Measurements from ENCODE around the gene SEMA3A.

Gene SEMA3A

DNA sequence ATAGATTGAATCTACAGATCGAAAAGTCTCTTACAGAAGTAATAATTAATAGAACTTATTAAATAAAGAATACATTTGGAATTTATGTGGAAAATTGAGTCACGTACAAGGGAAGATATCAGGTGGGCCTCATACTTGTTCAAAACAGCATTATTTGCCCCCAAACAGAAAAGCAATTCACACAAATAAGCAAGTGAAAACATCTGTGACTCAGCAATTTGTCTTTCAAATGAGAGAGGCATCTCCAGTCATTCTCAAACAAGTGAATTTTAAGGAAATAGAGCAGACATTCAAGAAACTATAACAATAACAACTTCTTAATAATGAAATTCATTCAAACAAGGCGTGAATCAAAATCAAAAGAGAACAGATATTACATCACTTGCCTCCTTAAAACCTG, 50.1 kb downstream of the SEMA3A start:
- no peaks in the 10 kb centered on the region for H3K27me3 ChIP-seq (replicated peaks; ENCODE audit: control insufficient read depth, insufficient read depth, low read length, poor library complexity, severe bottlenecking)
- no peak overlapping the region for H3K27ac ChIP-seq (ENCODE audit: insufficient read depth, low read length, poor library complexity, severe bottlenecking)
- no peaks in the 10 kb centered on the region for H3K36me3 ChIP-seq (ENCODE audit: control insufficient read depth, insufficient read depth, low read length)
- H3K9me3 ChIP-seq (ENCODE audit: control insufficient read depth, low read length) = no peaks in the 10 kb centered on the region
- H3K4me1 ChIP-seq (ENCODE audit: control insufficient read depth, insufficient read depth, low read length, poor library complexity, severe bottlenecking) = no peaks in the 10 kb centered on the region
- DNase-seq = no peak
- no peak overlapping the region for H3K4me3 ChIP-seq (ENCODE audit: insufficient read depth, low read depth, low read length, poor library complexity, severe bottlenecking)

DNA sequence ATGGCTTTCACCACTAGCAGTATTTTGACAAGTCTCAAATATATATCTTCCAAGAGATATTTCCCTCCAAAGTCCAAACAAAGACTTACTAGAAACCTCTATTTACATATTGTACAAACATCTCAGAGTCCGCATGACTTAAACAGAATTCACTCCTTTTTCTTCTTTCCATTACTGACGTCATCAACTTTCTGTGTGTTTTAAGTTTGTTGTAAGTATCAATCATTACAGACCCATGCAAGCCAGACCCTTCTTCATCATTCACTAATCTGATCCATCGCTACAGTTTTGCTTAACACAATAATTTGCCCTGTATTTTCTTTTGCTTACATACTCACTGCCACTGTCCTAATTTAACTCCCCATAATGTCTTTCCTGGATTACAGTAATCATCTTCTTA, 51.9 kb downstream of the SEMA3A start:
- Histone ChIP-seq H3K9me3 (ENCODE audit: control insufficient read depth, low read length) (no peaks in the 10 kb centered on the region), H3K4me1 (ENCODE audit: control insufficient read depth, insufficient read depth, low read length, poor library complexity, severe bottlenecking) (no peaks in the 10 kb centered on the region), H3K27me3 (replicated peaks; ENCODE audit: control insufficient read depth, insufficient read depth, low read length, poor library complexity, severe bottlenecking) (no peaks in the 10 kb centered on the region), H3K4me3 (ENCODE audit: insufficient read depth, low read depth, low read length, poor library complexity, severe bottlenecking) (no peak overlapping the region), H3K36me3 (ENCODE audit: control insufficient read depth, insufficient read depth, low read length) (no peaks in the 10 kb centered on the region), H3K27ac (ENCODE audit: insufficient read depth, low read length, poor library complexity, severe bottlenecking) (no peak overlapping the region)
- no peak for DNase-seq

DNA sequence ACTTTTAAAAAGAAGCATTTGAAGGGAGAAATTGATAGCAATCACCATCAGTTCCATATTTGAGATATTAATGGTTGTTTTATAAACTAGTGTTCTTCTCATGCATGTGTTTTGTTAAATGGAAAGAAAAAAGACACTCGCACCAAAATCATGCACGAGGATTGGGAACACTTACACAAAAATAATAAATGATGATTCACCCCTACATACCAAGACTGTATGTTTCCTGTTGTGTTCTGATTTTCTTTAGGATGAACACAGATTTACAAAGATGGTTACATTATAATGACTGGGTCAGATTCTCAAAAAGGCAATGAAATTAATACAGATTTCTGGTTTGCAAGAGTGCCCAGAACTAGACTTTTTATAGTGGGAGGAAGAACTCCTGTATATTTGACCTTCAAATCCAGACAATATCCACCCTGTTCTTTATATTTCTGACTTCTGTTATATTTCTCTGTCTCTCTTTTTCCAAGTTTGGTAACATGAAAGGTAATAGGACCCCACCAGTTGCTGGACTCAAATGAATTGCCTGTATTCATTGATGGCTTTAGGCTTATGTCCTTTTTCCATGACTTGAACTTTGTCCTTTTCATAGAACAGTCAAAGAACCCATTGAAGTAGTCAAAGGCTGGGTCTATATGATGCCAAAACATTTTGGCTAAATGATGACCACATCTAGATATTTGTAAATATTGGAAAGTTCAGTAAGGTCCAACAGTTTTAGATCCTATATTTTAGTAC, 54.4 kb downstream of the SEMA3A start:
- no peak overlapping the region for H3K4me3 ChIP-seq (ENCODE audit: insufficient read depth, low read depth, low read length, poor library complexity, severe bottlenecking)
- no peak for DNase-seq
- H3K27me3 ChIP-seq (replicated peaks; ENCODE audit: control insufficient read depth, insufficient read depth, low read length, poor library complexity, severe bottlenecking) = no peaks in the 10 kb centered on the region

DNA sequence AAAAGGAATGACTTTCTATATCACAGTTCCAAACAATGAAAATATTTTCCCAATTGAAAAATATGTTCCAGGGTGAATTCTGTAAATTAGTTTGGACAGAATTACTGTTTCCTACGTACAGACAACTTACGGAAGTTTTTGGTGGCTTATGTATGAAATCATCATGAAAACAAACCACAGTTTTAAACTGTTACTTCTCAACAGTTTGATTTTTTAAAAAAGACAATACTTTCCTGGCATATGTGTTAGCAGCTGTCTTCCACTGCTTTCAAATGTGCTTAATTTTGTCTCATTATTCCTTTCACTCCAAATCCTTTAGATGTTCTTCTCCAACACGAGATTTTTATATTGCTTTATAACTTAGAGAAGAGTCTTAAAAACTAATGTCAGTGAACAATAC, 56.2 kb downstream of the SEMA3A start:
- Histone ChIP-seq H3K36me3 (ENCODE audit: control insufficient read depth, insufficient read depth, low read length) (no peaks in the 10 kb centered on the region), H3K27me3 (replicated peaks; ENCODE audit: control insufficient read depth, insufficient read depth, low read length, poor library complexity, severe bottlenecking) (no peaks in the 10 kb centered on the region), H3K27ac (ENCODE audit: insufficient read depth, low read length, poor library complexity, severe bottlenecking) (no peak overlapping the region), H3K9me3 (ENCODE audit: control insufficient read depth, low read length) (no peaks in the 10 kb centered on the region), H3K4me3 (ENCODE audit: insufficient read depth, low read depth, low read length, poor library complexity, severe bottlenecking) (no peak overlapping the region), H3K4me1 (ENCODE audit: control insufficient read depth, insufficient read depth, low read length, poor library complexity, severe bottlenecking) (no peaks in the 10 kb centered on the region)
- DNase-seq = no peak

More for the DNA sequence above, 54.4 kb downstream of the SEMA3A start:
- Histone ChIP-seq H3K36me3 (ENCODE audit: control insufficient read depth, insufficient read depth, low read length) (no peaks in the 10 kb centered on the region), H3K27ac (ENCODE audit: insufficient read depth, low read length, poor library complexity, severe bottlenecking) (no peak overlapping the region), H3K4me1 (ENCODE audit: control insufficient read depth, insufficient read depth, low read length, poor library complexity, severe bottlenecking) (no peaks in the 10 kb centered on the region), H3K9me3 (ENCODE audit: control insufficient read depth, low read length) (no peaks in the 10 kb centered on the region)

DNA sequence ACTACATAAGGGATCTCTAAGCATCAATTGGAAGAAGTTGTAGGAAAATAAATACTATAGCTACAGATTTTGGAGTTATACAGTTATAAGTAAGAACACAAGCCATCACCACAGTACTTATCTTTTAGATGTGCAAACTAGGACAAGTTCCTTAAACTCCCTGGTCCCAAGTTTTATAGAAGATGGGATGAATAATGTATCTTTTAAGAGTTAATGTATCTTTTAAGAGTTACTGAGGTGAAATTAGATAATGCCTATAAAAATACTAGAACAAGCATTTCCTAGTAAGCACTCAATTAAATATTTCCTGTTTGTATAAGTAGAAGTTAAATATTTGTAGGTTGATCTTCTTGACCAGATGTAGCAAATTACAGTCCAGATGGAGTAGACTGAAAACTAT, 56.8 kb downstream of the SEMA3A start:
- no peak for DNase-seq

DNA sequence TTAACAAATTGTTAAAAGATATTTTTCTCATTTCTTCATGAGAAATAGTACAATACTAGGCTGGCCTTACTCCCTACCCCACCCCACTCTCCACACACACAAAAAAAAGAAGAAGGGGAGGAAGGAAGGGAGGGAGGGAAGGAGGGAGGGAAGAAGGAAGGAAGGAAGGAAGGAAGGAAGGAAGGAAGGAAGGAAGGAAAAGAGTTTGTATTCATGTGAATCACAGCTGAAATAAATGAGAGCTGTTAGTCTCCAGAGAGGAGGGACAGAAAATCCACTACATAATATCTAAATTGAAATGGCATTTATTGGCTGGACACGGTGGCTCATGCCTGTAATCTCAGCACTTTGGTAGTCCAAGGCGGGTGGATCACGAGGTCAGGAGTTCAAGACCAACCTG, 57.8 kb downstream of the SEMA3A start:
- no peaks in the 10 kb centered on the region for H3K36me3 ChIP-seq (ENCODE audit: control insufficient read depth, insufficient read depth, low read length)
- H3K4me3 ChIP-seq (ENCODE audit: insufficient read depth, low read depth, low read length, poor library complexity, severe bottlenecking) = no peak overlapping the region
- H3K4me1 ChIP-seq (ENCODE audit: control insufficient read depth, insufficient read depth, low read length, poor library complexity, severe bottlenecking) = no peaks in the 10 kb centered on the region

More for the DNA sequence above, 56.8 kb downstream of the SEMA3A start:
- H3K27ac ChIP-seq (ENCODE audit: insufficient read depth, low read length, poor library complexity, severe bottlenecking) = no peak overlapping the region
- H3K4me1 ChIP-seq (ENCODE audit: control insufficient read depth, insufficient read depth, low read length, poor library complexity, severe bottlenecking) = no peaks in the 10 kb centered on the region
- no peaks in the 10 kb centered on the region for H3K36me3 ChIP-seq (ENCODE audit: control insufficient read depth, insufficient read depth, low read length)
- H3K27me3 ChIP-seq (replicated peaks; ENCODE audit: control insufficient read depth, insufficient read depth, low read length, poor library complexity, severe bottlenecking) = no peaks in the 10 kb centered on the region
- H3K4me3 ChIP-seq (ENCODE audit: insufficient read depth, low read depth, low read length, poor library complexity, severe bottlenecking) = no peak overlapping the region
- H3K9me3 ChIP-seq (ENCODE audit: control insufficient read depth, low read length) = no peaks in the 10 kb centered on the region

DNA sequence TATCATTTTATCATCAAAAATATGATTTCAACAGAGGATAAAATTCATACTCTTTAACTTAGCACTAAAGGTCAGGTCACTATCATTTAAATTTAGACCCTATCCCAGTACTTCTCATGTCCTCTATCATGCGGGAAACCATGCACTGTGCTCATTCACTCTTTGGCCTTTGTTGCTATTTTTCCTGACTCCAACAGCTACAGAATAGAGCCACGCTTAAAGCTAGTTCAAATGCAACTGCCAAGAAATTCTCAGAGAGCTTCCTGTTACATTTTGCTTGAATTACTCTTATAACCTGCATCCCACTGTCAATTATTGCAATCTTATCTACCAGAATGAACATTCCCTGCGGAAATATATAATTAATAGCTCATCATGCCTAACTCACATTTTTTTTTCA, 58.3 kb downstream of the SEMA3A start:
- Histone ChIP-seq H3K27ac (ENCODE audit: insufficient read depth, low read length, poor library complexity, severe bottlenecking) (no peak overlapping the region), H3K9me3 (ENCODE audit: control insufficient read depth, low read length) (no peaks in the 10 kb centered on the region), H3K27me3 (replicated peaks; ENCODE audit: control insufficient read depth, insufficient read depth, low read length, poor library complexity, severe bottlenecking) (no peaks in the 10 kb centered on the region), H3K4me1 (ENCODE audit: control insufficient read depth, insufficient read depth, low read length, poor library complexity, severe bottlenecking) (no peaks in the 10 kb centered on the region), H3K36me3 (ENCODE audit: control insufficient read depth, insufficient read depth, low read length) (no peaks in the 10 kb centered on the region), H3K4me3 (ENCODE audit: insufficient read depth, low read depth, low read length, poor library complexity, severe bottlenecking) (no peak overlapping the region)
- no peak for DNase-seq

More for the DNA sequence above, 57.8 kb downstream of the SEMA3A start:
- Histone ChIP-seq H3K27ac (ENCODE audit: insufficient read depth, low read length, poor library complexity, severe bottlenecking) (no peak overlapping the region), H3K27me3 (replicated peaks; ENCODE audit: control insufficient read depth, insufficient read depth, low read length, poor library complexity, severe bottlenecking) (no peaks in the 10 kb centered on the region), H3K9me3 (ENCODE audit: control insufficient read depth, low read length) (no peaks in the 10 kb centered on the region)
- no peak for DNase-seq

DNA sequence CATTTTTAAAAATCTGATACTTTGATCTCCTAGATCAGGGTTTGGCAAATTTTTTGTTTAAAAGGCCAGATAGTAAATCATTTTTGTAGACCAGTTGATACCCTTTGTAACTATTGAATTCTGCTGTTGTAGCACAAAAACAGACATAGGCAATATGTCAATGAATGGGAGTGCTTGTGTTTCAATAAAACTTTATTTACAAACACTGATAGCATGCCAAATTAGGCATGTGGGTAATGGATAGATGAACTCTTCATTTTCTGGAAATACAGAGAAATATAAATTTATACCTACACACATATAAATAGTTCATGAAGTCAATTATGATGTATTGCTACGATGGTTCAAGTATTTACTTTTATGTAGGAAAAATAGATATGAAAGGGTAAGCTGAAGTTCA, 60.4 kb downstream of the SEMA3A start:
- no peaks in the 10 kb centered on the region for H3K4me1 ChIP-seq (ENCODE audit: control insufficient read depth, insufficient read depth, low read length, poor library complexity, severe bottlenecking)
- no peaks in the 10 kb centered on the region for H3K27me3 ChIP-seq (replicated peaks; ENCODE audit: control insufficient read depth, insufficient read depth, low read length, poor library complexity, severe bottlenecking)
- DNase-seq = no peak
- no peaks in the 10 kb centered on the region for H3K36me3 ChIP-seq (ENCODE audit: control insufficient read depth, insufficient read depth, low read length)
- no peaks in the 10 kb centered on the region for H3K9me3 ChIP-seq (ENCODE audit: control insufficient read depth, low read length)
- no peak overlapping the region for H3K27ac ChIP-seq (ENCODE audit: insufficient read depth, low read length, poor library complexity, severe bottlenecking)
- H3K4me3 ChIP-seq (ENCODE audit: insufficient read depth, low read depth, low read length, poor library complexity, severe bottlenecking) = no peak overlapping the region

DNA sequence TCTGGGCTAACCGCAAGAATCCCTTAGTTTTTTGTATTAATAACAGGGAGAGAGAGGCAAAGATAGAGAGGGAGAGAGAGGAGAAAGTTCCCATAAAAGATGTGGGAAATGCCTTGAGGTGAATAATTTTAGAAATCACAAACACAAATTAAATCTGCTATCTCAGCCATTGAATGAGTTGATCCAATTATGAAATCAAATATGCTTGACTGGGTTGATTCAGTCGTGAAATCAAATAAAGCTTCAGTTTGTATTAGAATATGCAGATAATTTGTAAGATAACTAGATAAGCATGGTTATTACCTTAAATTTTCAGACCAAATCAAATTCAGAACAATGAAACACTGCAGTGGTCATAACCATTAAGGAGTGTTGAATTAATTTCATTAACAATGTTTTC, 68.9 kb downstream of the SEMA3A start:
- no peak for DNase-seq
- H3K27me3 ChIP-seq (replicated peaks; ENCODE audit: control insufficient read depth, insufficient read depth, low read length, poor library complexity, severe bottlenecking) = no peaks in the 10 kb centered on the region
- H3K36me3 ChIP-seq (ENCODE audit: control insufficient read depth, insufficient read depth, low read length) = no peaks in the 10 kb centered on the region
- H3K4me1 ChIP-seq (ENCODE audit: control insufficient read depth, insufficient read depth, low read length, poor library complexity, severe bottlenecking) = no peaks in the 10 kb centered on the region
- H3K9me3 ChIP-seq (ENCODE audit: control insufficient read depth, low read length) = no peaks in the 10 kb centered on the region
- no peak overlapping the region for H3K27ac ChIP-seq (ENCODE audit: insufficient read depth, low read length, poor library complexity, severe bottlenecking)
- H3K4me3 ChIP-seq (ENCODE audit: insufficient read depth, low read depth, low read length, poor library complexity, severe bottlenecking) = no peak overlapping the region

DNA sequence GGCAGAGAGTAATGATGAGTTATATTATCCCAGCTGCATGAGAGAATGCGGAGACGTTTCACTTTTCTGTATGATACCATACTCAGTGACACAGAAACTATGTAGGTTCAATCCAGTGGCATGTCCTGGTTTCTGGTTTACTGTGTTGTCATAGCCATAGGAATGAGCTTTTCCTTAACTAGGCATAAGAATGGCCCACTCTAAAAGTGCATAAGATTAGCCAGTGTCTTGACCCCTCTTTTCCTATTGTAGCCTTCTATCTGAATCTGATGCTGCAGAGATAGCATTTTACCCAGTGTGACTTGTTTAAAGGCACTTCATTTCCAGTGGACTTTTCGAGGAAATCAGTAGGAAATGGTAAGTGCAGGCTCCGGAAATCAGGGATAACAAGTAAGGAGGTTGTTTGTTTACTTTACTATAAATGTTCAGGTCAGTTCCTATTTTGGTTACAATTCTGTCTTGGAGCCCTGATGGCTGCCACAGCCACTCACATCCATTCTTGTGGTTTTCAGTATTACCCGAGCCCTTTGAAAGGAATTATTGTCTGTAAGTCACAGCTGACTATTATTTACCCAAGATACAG, 70.5 kb downstream of the SEMA3A start:
- Histone ChIP-seq H3K9me3 (ENCODE audit: control insufficient read depth, low read length) (no peaks in the 10 kb centered on the region), H3K4me1 (ENCODE audit: control insufficient read depth, insufficient read depth, low read length, poor library complexity, severe bottlenecking) (no peaks in the 10 kb centered on the region), H3K27me3 (replicated peaks; ENCODE audit: control insufficient read depth, insufficient read depth, low read length, poor library complexity, severe bottlenecking) (no peaks in the 10 kb centered on the region), H3K36me3 (ENCODE audit: control insufficient read depth, insufficient read depth, low read length) (no peaks in the 10 kb centered on the region), H3K27ac (ENCODE audit: insufficient read depth, low read length, poor library complexity, severe bottlenecking) (no peak overlapping the region), H3K4me3 (ENCODE audit: insufficient read depth, low read depth, low read length, poor library complexity, severe bottlenecking) (no peak overlapping the region)
- no peak for DNase-seq

All from effector memory CD4-positive, alpha-beta T cell (primary cell).